GM19023 (cell line): ENCODE measurements around the gene SLX4IP.

Experiments used
- ATAC-seq: cut with Tn5 transposase; IDR thresholded peaks from one replicate; pipeline ENCODE4 v1.9.1; 2021; ENCODE audit warnings: mild to moderate bottlenecking, moderate library complexity; ENCODE audit not compliant: unreplicated experiment

The SLX4IP gene

GRCh38 chr20:10619427-10619826, 184.3 kb downstream of the SLX4IP start:
- ATAC-seq: no peak

GRCh38 chr20:10621149-10621548, 186.0 kb downstream of the SLX4IP start:
- ATAC-seq: no peak

- no peak for ATAC-seq
Measured at GRCh38 chr20:10622657-10623418, 187.7 kb downstream of the SLX4IP start.

- ATAC-seq: no peak
Measured at GRCh38 chr20:10625641-10626040, 190.5 kb downstream of the SLX4IP start.

- ATAC-seq: no peak
Measured at GRCh38 chr20:10626896-10627295, 191.8 kb downstream of the SLX4IP start.

- ATAC-seq: no peak
Measured at GRCh38 chr20:10629946-10630650, 195.0 kb downstream of the SLX4IP start.

- ATAC-seq: no peak
Measured at GRCh38 chr20:10631126-10631525, 196.0 kb downstream of the SLX4IP start.

GRCh38 chr20:10632721-10633509, 197.8 kb downstream of the SLX4IP start:
- no peak for ATAC-seq

- no peak for ATAC-seq
Measured at GRCh38 chr20:10633718-10634117, 198.6 kb downstream of the SLX4IP start.

GRCh38 chr20:10634211-10634610, 199.1 kb downstream of the SLX4IP start:
- no peak for ATAC-seq

- no peak for ATAC-seq
Measured at GRCh38 chr20:10634683-10635411, 199.7 kb downstream of the SLX4IP start.

GRCh38 chr20:10635476-10636208, 200.5 kb downstream of the SLX4IP start:
- ATAC-seq: no peak

- no peak for ATAC-seq
Measured at GRCh38 chr20:10636326-10636818, 201.3 kb downstream of the SLX4IP start.

GRCh38 chr20:10637031-10637559, 202.0 kb downstream of the SLX4IP start:
- no peak for ATAC-seq

- no peak for ATAC-seq
Measured at GRCh38 chr20:10637563-10637962, 202.5 kb downstream of the SLX4IP start.

GRCh38 chr20:10639077-10639736, 204.1 kb downstream of the SLX4IP start:
- ATAC-seq: no peak

GRCh38 chr20:10639737-10640556, 204.8 kb downstream of the SLX4IP start:
- no peak for ATAC-seq

- ATAC-seq: no peak
Measured at GRCh38 chr20:10640897-10641296, 205.8 kb downstream of the SLX4IP start.
